GM12892 (cell line): ENCODE data around the gene ADD3.

Source experiments
- POLR2A ChIP-seq: IDR thresholded peaks from 2 replicates; pipeline ENCODE4 v1.6.1; 2011; ENCODE audit warnings: low read depth, low read length, control low read depth
- POLR2AphosphoS5 ChIP-seq: IDR thresholded peaks from 2 replicates; pipeline ENCODE4 v1.6.1; 2011; ENCODE audit warnings: low read depth, low read length, control low read depth

DNA sequence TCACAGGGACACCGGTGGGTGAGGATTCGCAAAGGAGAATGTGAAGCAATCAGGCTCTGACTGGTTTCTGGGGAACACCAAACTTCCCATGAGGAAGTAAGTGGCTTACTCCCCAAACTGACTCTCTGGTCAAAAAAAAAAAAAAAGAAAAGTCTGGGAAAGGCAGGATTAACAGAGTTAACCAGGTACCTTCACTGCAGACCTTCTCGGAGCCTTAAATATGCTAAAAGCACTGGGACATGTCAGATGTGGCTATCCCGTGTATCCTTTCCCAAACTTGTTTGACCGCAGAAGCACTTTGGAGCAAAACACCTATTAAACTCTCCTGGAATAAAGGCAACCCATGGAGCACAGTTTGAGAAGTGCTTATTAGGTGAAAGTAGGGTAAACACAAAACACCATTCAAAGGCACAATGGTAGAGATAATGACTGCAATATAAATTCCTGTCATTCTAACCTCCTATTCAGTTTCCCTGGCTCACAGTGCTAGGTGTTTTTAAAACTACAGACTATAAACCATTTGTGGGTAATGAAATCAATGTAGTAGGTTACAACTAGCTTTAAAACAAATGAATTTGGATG is 155.5 kb downstream of the ADD3 start:
- TF ChIP-seq POLR2AphosphoS5 (no peak), POLR2A (no peak)
